ENCODE data around the gene SLC31A1. TPM values are rescaled to one million over a fixed set of nuclear protein-coding genes. Genes with fewer than 3 reads are reported as not detected.

Gene SLC31A1
- total and polyA plus RNA-seq, 2 of the 13 experiments (the other 11 are each of a cell fraction or from before 2014, with no cell fraction given), result 62.9 to 70.0 TPM

- peak; percentile 96 for TF ChIP-seq ASH2L (IDR thresholded peaks at IDR 0.05; ENCODE audit: insufficient read length, low read depth, low read length)
- TF ChIP-seq ZNF780A (CRISPR knock-in tag; IDR thresholded peaks at IDR 0.05), result no peak
- TF ChIP-seq FOXA1 (IDR thresholded peaks at IDR 0.05), result no peak
- no peak for TF ChIP-seq FOXA1 (CRISPR knock-in tag; IDR thresholded peaks at IDR 0.05)
- no peak for TF ChIP-seq GTF3A (CRISPR knock-in tag; conservative IDR thresholded peaks at IDR 0.05)
- TF ChIP-seq ZNF770 (CRISPR knock-in tag; IDR thresholded peaks at IDR 0.05), result peak; percentile 28; the same call in 1 of the 2 replicates
- TF ChIP-seq ZNF605 (CRISPR knock-in tag; IDR thresholded peaks at IDR 0.05), result no peak
- TF ChIP-seq MLX (CRISPR knock-in tag; IDR thresholded peaks at IDR 0.05), result no peak
- no peak for TF ChIP-seq SOX6 (IDR thresholded peaks at IDR 0.05)
- TF ChIP-seq SOX6 (CRISPR knock-in tag; IDR thresholded peaks at IDR 0.05), result peak; percentile 41; the same call in 1 of the 2 replicates
- TF ChIP-seq ISX (CRISPR knock-in tag; conservative IDR thresholded peaks at IDR 0.05), result no peak; the same call in 1 of the 2 replicates
- no peak for TF ChIP-seq ARID3A (IDR thresholded peaks at IDR 0.05; ENCODE audit: low read depth, low read length)
- no peak for TF ChIP-seq PLRG1 (conservative IDR thresholded peaks at IDR 0.05)
- no peak for TF ChIP-seq ZMYM2 (CRISPR knock-in tag; IDR thresholded peaks at IDR 0.05)
- TF ChIP-seq NCOR1 (IDR thresholded peaks at IDR 0.05; ENCODE audit: borderline replicate concordance, low read length), result peak; percentile 56; the same call in 1 of the 2 replicates
- no peak for TF ChIP-seq ZNF562 (CRISPR knock-in tag; IDR thresholded peaks at IDR 0.05; ENCODE audit: borderline replicate concordance)
- TF ChIP-seq TCF7L2 (IDR thresholded peaks at IDR 0.05; ENCODE audit: low read depth, low read length), result no peak
- TF ChIP-seq NFATC3 (CRISPR knock-in tag; IDR thresholded peaks at IDR 0.05), result no peak
- no peak for TF ChIP-seq ZNF674 (CRISPR knock-in tag; IDR thresholded peaks at IDR 0.05; ENCODE audit: low read depth)
- TF ChIP-seq PRDM15 (CRISPR knock-in tag; IDR thresholded peaks at IDR 0.05), result no peak
- no peak for TF ChIP-seq TBP (CRISPR knock-in tag; IDR thresholded peaks at IDR 0.05)
- TF ChIP-seq NR2F1 (CRISPR knock-in tag; IDR thresholded peaks at IDR 0.05), result no peak
Observed at GRCh38 chr9:113221003-113221799, at the start of gene SLC31A1, which contains the start of gene FKBP15 (continued).

Data from HepG2 (cell line).